Neuron (in vitro differentiated cells): ENCODE results near the gene FERMT1.

Experiments used
- H2AFZ ChIP-seq: one replicate; pipeline ENCODE4 v1.6.1; 2013; ENCODE audit warnings: low read depth, mild to moderate bottlenecking, inconsistent platforms, low read length, moderate library complexity
- H3K27me3 ChIP-seq: one replicate; pipeline ENCODE4 v1.6.1; 2013; ENCODE audit warnings: low read length; ENCODE audit not compliant: insufficient read depth
- H3K36me3 ChIP-seq: one replicate; pipeline ENCODE4 v1.6.1; 2013; ENCODE audit warnings: low read length; ENCODE audit not compliant: insufficient read depth
- H3K4me1 ChIP-seq: one replicate; pipeline ENCODE4 v1.6.1; 2013; ENCODE audit warnings: low read length; ENCODE audit not compliant: insufficient read depth
- H3K4me3 ChIP-seq: 2 replicates; pipeline ENCODE4 v1.5.1; 2013; ENCODE audit warnings: mild to moderate bottlenecking, low read length, moderate library complexity
- H3K9me3 ChIP-seq: one replicate; pipeline ENCODE4 v1.6.1; 2013; ENCODE audit warnings: low read length

The FERMT1 gene, protein sequence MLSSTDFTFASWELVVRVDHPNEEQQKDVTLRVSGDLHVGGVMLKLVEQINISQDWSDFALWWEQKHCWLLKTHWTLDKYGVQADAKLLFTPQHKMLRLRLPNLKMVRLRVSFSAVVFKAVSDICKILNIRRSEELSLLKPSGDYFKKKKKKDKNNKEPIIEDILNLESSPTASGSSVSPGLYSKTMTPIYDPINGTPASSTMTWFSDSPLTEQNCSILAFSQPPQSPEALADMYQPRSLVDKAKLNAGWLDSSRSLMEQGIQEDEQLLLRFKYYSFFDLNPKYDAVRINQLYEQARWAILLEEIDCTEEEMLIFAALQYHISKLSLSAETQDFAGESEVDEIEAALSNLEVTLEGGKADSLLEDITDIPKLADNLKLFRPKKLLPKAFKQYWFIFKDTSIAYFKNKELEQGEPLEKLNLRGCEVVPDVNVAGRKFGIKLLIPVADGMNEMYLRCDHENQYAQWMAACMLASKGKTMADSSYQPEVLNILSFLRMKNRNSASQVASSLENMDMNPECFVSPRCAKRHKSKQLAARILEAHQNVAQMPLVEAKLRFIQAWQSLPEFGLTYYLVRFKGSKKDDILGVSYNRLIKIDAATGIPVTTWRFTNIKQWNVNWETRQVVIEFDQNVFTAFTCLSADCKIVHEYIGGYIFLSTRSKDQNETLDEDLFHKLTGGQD

DNA sequence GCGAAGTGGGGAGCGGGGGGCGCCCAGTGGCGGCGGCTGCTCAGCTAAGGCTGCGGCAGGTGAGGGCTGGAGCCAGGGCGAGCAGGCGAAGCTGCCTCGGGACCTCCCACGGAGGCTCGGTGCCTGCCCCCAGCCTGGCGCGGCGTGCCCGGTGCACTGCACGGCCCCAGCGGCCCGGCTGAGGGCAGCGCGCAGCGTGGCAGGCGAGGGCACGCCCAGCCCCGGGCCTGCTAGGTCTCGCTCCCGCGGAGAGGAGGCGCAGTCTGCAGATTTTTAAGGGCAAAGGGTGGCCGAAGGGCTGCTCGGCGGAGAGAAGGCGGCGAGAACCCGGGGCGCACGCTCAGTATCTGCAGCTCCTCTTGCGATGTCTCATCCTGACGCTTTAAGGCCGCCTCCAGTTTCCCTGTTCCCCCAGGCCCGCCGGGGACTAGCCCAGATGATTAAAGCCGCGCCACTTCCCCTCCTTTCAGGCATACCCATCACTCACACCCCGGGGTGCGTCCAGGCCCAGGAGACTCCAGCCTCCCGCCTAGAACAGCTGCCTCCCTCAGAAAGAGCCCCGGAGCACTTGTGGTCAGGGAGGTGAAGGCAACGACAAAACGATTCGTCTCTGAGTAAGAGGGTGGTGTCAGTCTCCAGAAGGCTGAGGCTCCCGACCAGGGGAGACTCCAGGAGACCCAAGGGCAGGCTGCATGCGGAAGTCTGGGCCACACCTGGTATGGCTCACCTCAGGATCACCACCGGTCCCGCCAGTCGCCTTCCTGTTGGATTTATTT, at the start of gene FERMT1:
FERMT1 (minus strand) TSS at position 158 of the 776 bp plus-strand sequence. CDS start 3,476 bp downstream, outside the sequence.
- Histone ChIP-seq H3K27me3 (peaks cover 33% of the 10 kb centered on the region), H3K36me3 (no peaks in the 10 kb centered on the region), H3K9me3 (no peaks in the 10 kb centered on the region), H3K4me3 (peak within 1 kb of the TSS; percentile 22), H3K4me1 (peaks cover 8% of the 10 kb centered on the region), H2AFZ (peak within 1 kb of the TSS; percentile 73)

DNA sequence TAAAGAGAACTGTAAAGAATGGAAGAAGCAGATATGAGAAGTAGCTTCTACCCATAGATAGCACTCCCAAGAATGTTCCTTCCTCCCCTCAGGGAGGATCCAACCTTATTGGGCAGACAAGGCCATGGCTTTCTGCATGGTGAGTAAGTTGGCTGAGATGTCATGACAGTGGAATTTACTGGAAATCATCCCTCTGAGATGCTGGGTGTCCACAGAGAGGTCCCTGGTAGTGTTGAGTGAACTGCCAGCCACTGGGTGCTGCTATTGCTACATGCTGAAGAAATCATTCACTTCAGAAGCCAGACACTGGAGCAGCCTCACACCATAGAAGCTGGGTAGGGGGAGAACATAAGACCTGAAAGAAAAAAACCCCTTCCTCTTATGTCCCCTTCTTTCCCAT, 46.4 kb upstream of the FERMT1 start:
- Histone ChIP-seq H3K36me3 (no peaks in the 10 kb centered on the region), H3K9me3 (no peaks in the 10 kb centered on the region), H3K4me1 (no peaks in the 10 kb centered on the region), H3K27me3 (no peaks in the 10 kb centered on the region), H2AFZ (no peak overlapping the region), H3K4me3 (no peak overlapping the region)

DNA sequence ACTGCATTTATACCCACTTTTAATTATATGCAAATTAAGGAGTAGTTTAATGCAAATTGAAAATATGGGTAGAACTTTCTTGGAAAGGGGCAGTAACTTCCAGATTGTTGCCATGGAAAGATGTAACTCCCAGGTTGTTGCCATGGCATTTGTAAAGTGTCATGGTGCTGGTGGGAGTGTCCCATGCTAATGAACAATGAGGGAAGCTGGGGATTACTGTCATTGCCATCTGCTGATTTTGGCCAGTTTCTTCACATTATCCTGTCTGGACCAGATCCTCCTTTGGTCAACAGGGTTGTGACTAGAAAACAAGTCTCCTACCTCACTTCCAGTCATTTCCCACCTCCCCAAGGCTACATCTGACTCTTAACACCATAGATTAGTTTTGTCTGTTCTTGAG, 45.4 kb upstream of the FERMT1 start:
- Histone ChIP-seq H3K36me3 (no peaks in the 10 kb centered on the region), H3K9me3 (no peaks in the 10 kb centered on the region), H3K4me3 (no peak overlapping the region), H3K4me1 (no peaks in the 10 kb centered on the region), H2AFZ (no peak overlapping the region), H3K27me3 (no peaks in the 10 kb centered on the region)

DNA sequence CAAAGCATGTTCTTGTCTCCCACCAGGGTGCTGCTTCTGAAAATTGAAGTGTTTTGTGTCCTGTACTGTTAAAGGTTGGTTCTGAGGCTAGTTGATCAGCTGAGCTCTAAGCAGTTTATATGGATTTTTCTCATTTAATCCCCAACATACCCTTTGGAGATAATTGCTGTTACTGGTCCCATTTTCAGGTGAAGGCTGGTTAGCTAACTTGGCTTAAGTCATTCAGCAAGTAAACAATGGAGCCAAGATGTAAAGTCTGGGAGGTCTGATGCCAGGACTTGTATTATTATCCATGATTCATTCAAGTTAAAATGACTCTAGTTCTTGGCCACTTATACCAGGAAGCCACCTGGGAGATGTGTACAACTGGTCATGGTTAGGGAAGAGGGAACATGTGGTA, 42.5 kb upstream of the FERMT1 start:
- Histone ChIP-seq H3K4me3 (no peak overlapping the region), H3K27me3 (no peaks in the 10 kb centered on the region), H2AFZ (no peak overlapping the region), H3K4me1 (no peaks in the 10 kb centered on the region), H3K9me3 (no peaks in the 10 kb centered on the region), H3K36me3 (no peaks in the 10 kb centered on the region)

DNA sequence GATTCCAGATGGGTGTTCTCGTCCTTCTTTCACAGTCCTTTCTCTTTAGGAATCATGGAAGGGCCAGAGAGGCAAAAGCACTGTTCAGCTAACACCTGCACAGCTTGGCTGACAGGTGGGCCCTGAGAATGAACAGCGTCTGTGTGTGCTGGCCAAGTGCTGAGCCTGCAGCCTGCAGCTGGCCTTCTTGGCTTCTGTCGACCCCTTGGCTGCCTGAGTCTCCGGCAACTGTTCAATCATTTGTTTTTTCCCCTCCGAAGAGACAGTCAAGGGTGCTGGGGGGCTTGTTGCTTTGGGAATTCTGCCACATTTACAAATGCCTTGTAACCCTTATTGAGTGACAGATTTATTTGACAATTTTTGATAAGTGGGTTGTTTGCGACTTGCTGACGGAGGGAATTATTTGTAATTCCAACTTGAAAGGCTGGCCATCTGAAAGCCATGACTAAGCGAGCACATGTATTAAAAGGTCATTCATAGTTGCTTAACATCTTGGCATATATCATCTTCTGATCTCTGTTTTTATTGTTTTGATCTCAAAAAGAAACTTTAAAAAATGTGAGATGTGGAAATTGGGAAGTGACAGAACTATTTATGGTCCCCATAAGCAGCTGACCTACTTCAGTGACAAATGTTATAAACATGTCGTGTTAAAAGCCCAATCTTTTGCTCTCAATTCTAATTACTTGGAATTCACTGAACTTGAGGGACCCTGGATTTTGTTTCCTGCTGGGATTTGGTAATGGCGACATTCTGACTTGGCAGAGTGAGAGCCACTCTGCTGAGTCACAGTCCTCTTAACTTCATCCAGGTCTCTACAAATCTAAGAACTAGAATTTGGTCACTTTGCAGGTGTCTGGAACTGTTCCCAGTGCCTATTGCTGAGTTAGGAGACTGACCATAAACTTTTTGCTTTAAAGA, 41.9 kb upstream of the FERMT1 start:
- no peaks in the 10 kb centered on the region for H3K36me3 ChIP-seq
- no peaks in the 10 kb centered on the region for H3K9me3 ChIP-seq

DNA sequence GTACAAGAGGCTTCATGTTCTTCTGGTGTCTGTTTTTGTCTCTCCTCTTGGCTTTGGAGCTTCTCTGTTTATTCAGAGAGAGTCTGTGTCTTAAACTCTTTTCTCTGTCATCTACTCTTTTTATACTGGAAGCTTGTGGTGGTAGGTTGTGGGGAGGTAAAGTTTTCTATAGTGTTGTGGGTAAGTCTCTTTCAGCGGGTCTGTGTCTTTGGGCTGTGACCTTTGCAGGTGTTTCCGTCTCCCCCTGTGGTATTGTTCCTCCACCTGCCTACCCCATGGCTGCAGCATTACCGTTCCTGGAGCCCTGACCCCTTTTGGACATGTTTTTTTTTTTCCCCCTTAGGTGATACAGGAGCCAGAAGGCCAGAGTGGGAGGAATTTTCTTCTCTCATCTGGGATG, 37.9 kb upstream of the FERMT1 start:
- no peaks in the 10 kb centered on the region for H3K9me3 ChIP-seq
- no peak overlapping the region for H2AFZ ChIP-seq
- H3K36me3 ChIP-seq = no peaks in the 10 kb centered on the region
- no peak overlapping the region for H3K4me3 ChIP-seq
- H3K27me3 ChIP-seq = no peaks in the 10 kb centered on the region
- no peaks in the 10 kb centered on the region for H3K4me1 ChIP-seq

More for the DNA sequence above, 41.9 kb upstream of the FERMT1 start:
- Histone ChIP-seq H2AFZ (no peak overlapping the region), H3K4me3 (no peak overlapping the region), H3K27me3 (no peaks in the 10 kb centered on the region), H3K4me1 (no peaks in the 10 kb centered on the region)

DNA sequence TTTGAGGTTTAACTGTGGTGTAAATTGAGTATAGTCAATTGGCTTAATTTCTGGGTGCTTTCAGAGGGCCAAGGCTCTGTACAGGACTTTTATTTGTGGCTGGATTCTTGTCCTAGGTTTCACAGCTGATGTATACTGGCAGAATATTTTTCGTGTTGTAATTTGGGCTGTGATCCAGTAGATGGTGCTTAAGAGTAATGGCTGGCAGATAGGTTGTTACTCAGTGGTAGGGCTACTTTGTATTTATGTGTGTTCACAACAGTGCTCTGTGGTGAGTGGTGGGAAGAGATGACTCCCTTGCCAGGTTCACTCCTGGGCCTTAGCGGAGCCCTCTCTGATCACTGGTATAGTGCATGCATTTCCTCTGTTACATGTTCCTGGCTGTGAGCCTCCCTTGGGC, 34.5 kb upstream of the FERMT1 start:
- Histone ChIP-seq H3K27me3 (no peaks in the 10 kb centered on the region), H3K36me3 (no peaks in the 10 kb centered on the region), H3K4me1 (no peaks in the 10 kb centered on the region), H3K9me3 (no peaks in the 10 kb centered on the region), H3K4me3 (no peak overlapping the region), H2AFZ (no peak overlapping the region)

DNA sequence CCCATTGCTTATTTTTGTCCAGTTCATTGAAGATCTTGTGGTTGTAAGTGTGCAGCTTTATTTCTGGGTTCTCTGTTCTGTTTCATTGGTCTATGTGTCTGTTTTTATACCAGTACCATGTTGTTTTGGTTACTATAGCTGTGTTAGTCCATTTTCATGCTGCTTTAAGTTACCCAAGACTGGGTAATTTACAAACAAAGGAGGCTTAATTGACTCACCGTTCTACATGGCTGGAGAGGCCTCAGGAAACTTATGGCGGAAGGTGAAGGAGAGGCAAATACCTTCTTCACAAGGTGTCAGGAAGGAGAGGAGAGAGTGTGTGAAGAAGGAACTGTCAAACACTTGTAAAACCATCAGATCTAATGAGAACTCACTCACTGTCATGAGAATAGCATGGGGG, 29.9 kb upstream of the FERMT1 start:
- no peaks in the 10 kb centered on the region for H3K36me3 ChIP-seq
- H3K27me3 ChIP-seq = no peaks in the 10 kb centered on the region
- no peak overlapping the region for H2AFZ ChIP-seq
- no peak overlapping the region for H3K4me3 ChIP-seq
- no peaks in the 10 kb centered on the region for H3K4me1 ChIP-seq
- no peaks in the 10 kb centered on the region for H3K9me3 ChIP-seq

DNA sequence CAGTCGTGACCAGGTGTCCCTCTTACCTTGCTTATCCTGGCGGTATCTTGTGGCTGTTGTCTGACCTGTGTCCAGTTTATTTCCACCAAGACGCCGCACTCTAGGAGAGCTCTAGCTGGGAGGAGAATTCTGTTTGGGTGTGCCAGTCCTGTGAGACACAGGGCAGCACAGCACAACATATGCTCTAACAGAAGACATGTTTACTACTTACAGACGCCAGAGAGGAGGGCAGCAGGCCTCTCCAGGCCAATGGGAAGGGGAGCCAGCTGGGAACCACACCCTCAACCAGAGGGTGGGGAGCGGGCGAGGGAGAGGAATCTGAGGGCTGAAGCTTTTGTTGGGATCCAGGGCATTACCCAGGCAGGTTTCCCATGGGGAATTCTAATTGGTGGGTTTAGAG, 25.2 kb upstream of the FERMT1 start:
- no peaks in the 10 kb centered on the region for H3K27me3 ChIP-seq
- no peaks in the 10 kb centered on the region for H3K36me3 ChIP-seq
- no peak overlapping the region for H2AFZ ChIP-seq
- H3K4me3 ChIP-seq = no peak overlapping the region
- no peaks in the 10 kb centered on the region for H3K4me1 ChIP-seq
- no peaks in the 10 kb centered on the region for H3K9me3 ChIP-seq

DNA sequence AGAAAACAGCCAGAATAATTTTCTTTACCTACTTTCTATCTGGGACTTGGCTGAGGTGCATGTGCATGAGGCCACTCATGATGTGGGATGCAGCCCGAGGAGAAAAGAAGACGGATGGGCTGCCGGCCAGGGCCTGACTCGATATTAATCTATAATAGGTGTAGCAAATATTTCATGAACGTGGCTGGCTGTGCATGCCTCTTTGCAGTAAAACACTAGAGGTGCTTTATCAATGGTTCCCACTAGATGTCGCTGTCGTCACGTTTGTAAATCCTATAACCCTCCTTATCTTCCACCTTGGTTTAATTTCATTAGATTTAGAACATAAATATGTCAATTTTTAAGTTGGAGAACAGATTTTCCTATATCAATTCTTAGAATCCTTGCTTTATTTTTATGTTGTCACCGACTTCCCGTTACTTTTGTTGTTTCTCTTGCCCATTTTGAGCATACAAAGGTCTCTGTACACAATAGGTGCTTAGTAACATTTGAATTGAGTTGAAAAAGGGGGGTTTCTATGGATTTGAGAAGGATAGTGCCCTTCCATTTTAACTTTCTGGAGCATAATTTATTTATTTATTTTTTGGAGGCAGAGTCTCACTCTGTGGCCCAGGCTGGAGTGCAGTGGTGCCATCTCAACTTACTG, 19.6 kb upstream of the FERMT1 start:
- Histone ChIP-seq H3K9me3 (no peaks in the 10 kb centered on the region), H3K4me3 (no peak overlapping the region), H3K36me3 (no peaks in the 10 kb centered on the region), H3K27me3 (no peaks in the 10 kb centered on the region), H3K4me1 (no peaks in the 10 kb centered on the region), H2AFZ (no peak overlapping the region)

DNA sequence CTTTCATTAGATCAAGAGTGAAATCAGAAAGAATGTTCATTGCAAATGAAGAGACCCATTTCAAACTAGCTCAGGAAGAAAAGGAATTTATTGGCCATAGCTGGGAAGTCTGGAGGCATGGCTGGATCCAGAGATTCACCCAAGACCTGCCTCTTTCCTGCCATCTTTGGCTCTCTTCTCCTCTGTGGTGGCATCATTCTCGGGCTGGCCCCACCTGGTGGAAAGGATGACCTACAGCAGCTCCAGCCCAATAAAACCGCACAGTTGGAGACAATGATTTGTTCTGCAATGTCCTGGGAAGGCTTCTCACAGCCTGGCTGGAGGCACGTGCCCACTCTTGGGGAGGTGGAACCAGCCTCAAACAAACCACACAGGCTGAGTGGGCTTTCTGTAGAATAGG, 18.1 kb upstream of the FERMT1 start:
- Histone ChIP-seq H3K27me3 (no peaks in the 10 kb centered on the region), H2AFZ (peak overlapping the region; percentile 51), H3K36me3 (no peaks in the 10 kb centered on the region), H3K4me1 (no peaks in the 10 kb centered on the region), H3K4me3 (no peak overlapping the region), H3K9me3 (no peaks in the 10 kb centered on the region)

DNA sequence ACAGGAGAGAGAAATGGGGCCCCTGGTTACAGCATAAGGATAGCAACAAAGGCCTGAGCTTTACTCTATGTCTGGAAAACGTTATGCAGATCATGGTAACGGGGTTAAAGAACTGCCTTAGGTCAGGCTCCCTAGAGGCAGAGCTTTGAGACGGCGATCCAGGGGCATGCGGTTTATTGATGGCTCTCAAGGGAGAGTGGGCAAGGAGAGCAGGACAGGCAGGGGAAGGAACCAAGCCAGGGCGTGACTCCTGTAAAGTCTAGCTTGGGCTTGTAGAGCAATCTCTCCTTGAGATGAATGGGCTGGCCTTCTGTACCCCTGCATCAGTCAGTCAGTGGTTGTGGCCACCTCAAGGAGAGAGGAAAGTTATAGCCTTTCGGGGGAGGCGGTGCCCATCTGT, 12.5 kb upstream of the FERMT1 start:
- H2AFZ ChIP-seq = no peak overlapping the region
- H3K4me1 ChIP-seq = no peaks in the 10 kb centered on the region
- H3K27me3 ChIP-seq = no peaks in the 10 kb centered on the region
- no peaks in the 10 kb centered on the region for H3K9me3 ChIP-seq
- H3K36me3 ChIP-seq = no peaks in the 10 kb centered on the region
- H3K4me3 ChIP-seq = no peak overlapping the region
